ENCODE measurements around the gene LYSET. TPM values are rescaled to one million over a fixed set of nuclear protein-coding genes. Genes with fewer than 3 reads are reported as not detected.

Gene LYSET
- total RNA-seq, 1 donor from 2014 or later = 17.2 TPM

DNA sequence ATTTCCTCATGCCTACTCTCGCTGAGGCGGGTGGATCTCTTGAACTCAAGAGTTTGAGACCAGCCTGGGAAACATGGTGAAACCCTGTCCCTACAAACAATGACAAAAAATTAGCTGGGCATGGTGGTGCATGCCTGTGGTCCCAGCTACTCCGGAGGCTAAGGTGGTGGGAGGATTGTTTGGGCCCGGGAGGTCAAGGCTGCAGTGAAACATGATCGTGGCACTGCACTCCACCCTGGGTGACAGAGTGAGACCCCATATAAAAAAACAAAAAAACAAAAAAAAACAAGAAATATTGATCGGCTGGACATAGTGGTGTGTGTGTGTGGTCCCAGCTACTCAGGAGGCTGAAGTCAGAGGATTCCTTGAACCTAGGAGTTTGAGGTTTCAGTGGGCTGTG lies 9.6 kb upstream of the LYSET start:
- DNase-seq (ENCODE audit: low spot score) = no peak
- Histone ChIP-seq H2AFZ (replicated peaks) (no peak overlapping the region), H3K27ac (no peak overlapping the region), H3K36me3 (no peaks in the 10 kb centered on the region), H3K9ac (no peak overlapping the region), H3K4me2 (no peak overlapping the region), H3K27me3 (no peaks in the 10 kb centered on the region), H3F3A (ENCODE audit: low read depth) (no peaks in the 10 kb centered on the region), H3K9me3 (ENCODE audit: low read depth) (no peaks in the 10 kb centered on the region), H3K4me3 (no peak overlapping the region), H3K4me1 (no peaks in the 10 kb centered on the region), H3K79me2 (ENCODE audit: low read depth) (no peaks in the 10 kb centered on the region), H4K20me1 (ENCODE audit: low read depth) (no peaks in the 10 kb centered on the region)
- Mint-ChIP-seq H3K36me3 (no peaks in the 10 kb centered on the region), H3K4me1 (peaks cover 2% of the 10 kb centered on the region), H3K27ac (no peak overlapping the region), H3K9me3 (no peaks in the 10 kb centered on the region), H3K27me3 (ENCODE audit: insufficient read depth, low read depth) (peaks cover 4% of the 10 kb centered on the region), H3K4me3 (no peak overlapping the region)
- TF ChIP-seq, protein P1, sequence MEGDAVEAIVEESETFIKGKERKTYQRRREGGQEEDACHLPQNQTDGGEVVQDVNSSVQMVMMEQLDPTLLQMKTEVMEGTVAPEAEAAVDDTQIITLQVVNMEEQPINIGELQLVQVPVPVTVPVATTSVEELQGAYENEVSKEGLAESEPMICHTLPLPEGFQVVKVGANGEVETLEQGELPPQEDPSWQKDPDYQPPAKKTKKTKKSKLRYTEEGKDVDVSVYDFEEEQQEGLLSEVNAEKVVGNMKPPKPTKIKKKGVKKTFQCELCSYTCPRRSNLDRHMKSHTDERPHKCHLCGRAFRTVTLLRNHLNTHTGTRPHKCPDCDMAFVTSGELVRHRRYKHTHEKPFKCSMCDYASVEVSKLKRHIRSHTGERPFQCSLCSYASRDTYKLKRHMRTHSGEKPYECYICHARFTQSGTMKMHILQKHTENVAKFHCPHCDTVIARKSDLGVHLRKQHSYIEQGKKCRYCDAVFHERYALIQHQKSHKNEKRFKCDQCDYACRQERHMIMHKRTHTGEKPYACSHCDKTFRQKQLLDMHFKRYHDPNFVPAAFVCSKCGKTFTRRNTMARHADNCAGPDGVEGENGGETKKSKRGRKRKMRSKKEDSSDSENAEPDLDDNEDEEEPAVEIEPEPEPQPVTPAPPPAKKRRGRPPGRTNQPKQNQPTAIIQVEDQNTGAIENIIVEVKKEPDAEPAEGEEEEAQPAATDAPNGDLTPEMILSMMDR (IDR thresholded peaks at IDR 0.05) = no peak
- no peak for TF ChIP-seq EZH2 (IDR thresholded peaks at IDR 0.05)
- TF ChIP-seq EZH2phosphoT487 (IDR thresholded peaks at IDR 0.05) = no peak

DNA sequence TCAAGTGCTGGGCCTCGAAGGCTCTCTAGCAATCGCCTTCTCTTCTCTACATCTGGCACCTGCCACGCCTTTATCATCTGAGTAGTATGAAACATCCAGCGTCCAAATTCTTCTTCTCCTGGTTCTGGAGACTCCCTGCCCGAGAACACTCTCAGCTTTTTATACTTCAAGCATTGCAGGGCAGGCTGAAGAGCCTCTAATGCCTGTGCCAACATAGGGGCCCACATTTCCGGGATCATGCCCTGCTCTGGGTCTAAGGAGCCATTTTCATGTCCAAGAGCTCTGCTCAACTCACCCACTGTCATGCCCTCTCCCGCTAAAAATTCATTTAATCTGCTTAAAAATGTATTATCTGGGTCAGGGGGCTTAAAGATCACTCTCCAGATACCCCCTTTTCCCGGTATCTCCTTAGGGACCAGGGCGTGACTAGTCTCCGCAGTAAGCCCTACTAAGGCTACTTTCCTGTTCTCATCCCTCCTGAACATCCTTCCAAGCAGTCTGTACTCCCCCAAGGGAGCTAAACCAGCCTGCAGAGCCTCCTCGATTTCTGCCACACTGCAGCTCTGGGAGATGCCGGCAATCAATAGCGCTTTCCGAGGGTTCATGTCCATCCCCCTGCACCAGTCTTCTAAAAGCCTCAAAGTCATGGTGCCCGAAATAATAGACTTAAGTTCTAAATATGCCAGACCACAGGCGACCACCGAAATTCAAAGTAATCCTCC lies 1.4 kb upstream of the LYSET start:
- Mint-ChIP-seq H3K9me3 (no peaks in the 10 kb centered on the region), H3K27me3 (ENCODE audit: insufficient read depth, low read depth) (peaks cover 2% of the 10 kb centered on the region), H3K4me1 (peaks cover 20% of the 10 kb centered on the region), H3K4me3 (peak overlapping the region; percentile 88), H3K36me3 (peaks cover 5% of the 10 kb centered on the region), H3K27ac (peak overlapping the region; percentile 74)
- Histone ChIP-seq H3K4me2 (peak overlapping the region; percentile 99), H2AFZ (replicated peaks) (peak overlapping the region; percentile 100), H3K4me1 (peaks cover 6% of the 10 kb centered on the region), H3K27ac (no peak overlapping the region), H4K20me1 (ENCODE audit: low read depth) (peaks cover 27% of the 10 kb centered on the region), H3K79me2 (ENCODE audit: low read depth) (peaks cover 30% of the 10 kb centered on the region), H3F3A (ENCODE audit: low read depth) (peaks cover 22% of the 10 kb centered on the region), H3K27me3 (no peaks in the 10 kb centered on the region), H3K4me3 (peak overlapping the region; percentile 100), H3K9me3 (ENCODE audit: low read depth) (no peaks in the 10 kb centered on the region), H3K9ac (peak overlapping the region; percentile 91), H3K36me3 (peaks cover 11% of the 10 kb centered on the region)
- TF ChIP-seq, protein P1 (IDR thresholded peaks at IDR 0.05) = no peak
- TF ChIP-seq EZH2 (IDR thresholded peaks at IDR 0.05) (no peak), EZH2phosphoT487 (IDR thresholded peaks at IDR 0.05) (no peak)
- no peak for DNase-seq (ENCODE audit: low spot score)

- Mint-ChIP-seq H3K9me3 (no peaks in the 10 kb centered on the region), H3K4me3 (peak overlapping the region; percentile 94), H3K27me3 (ENCODE audit: insufficient read depth, low read depth) (peaks cover 2% of the 10 kb centered on the region), H3K4me1 (peaks cover 20% of the 10 kb centered on the region), H3K27ac (peak overlapping the region; percentile 19), H3K36me3 (peaks cover 5% of the 10 kb centered on the region)
- Histone ChIP-seq H3K4me3 (peak overlapping the region; percentile 100), H3K4me2 (peak overlapping the region; percentile 80), H4K20me1 (ENCODE audit: low read depth) (peaks cover 27% of the 10 kb centered on the region), H2AFZ (replicated peaks) (peak overlapping the region; percentile 86), H3K4me1 (peaks cover 6% of the 10 kb centered on the region), H3K27me3 (no peaks in the 10 kb centered on the region), H3K27ac (peak overlapping the region; percentile 68), H3F3A (ENCODE audit: low read depth) (peaks cover 22% of the 10 kb centered on the region), H3K36me3 (peaks cover 11% of the 10 kb centered on the region), H3K79me2 (ENCODE audit: low read depth) (peaks cover 30% of the 10 kb centered on the region), H3K9me3 (ENCODE audit: low read depth) (no peaks in the 10 kb centered on the region), H3K9ac (peak overlapping the region; percentile 53)
- no peak for DNase-seq (ENCODE audit: low spot score)
- no peak for TF ChIP-seq EZH2phosphoT487 (IDR thresholded peaks at IDR 0.05)
- TF ChIP-seq EZH2 (IDR thresholded peaks at IDR 0.05) = no peak
- TF ChIP-seq, protein P1 (IDR thresholded peaks at IDR 0.05) = no peak
Measured at GRCh38 chr14:93185349-93185720, 218 bp downstream of the LYSET start.

All from neural progenitor cell (in vitro differentiated cells).